MM.1S (cell line): ENCODE measurements around the gene KCNB1.

Experiments used
- EZH2 ChIP-seq: fragments of 300-600 bp; sonication (generic); optimal IDR thresholded peaks from 2 replicates; pipeline ENCODE3; 2017; ENCODE audit warnings: low read depth, mild to moderate bottlenecking, antibody characterized with exemption, low read length, mixed read lengths
- EZH2phosphoT487 ChIP-seq: fragments of 300-600 bp; sonication (generic); IDR thresholded peaks from 2 replicates; pipeline ENCODE4 v1.6.1; 2018; ENCODE audit warnings: antibody characterized with exemption, low read length
- TF ChIP-seq, protein P1 (sequence below): fragments of 300-600 bp; sonication (generic); IDR thresholded peaks from 2 replicates; pipeline ENCODE4 v1.5.1; 2016; ENCODE audit warnings: antibody characterized with exemption, low read length, mixed read lengths

DNA sequence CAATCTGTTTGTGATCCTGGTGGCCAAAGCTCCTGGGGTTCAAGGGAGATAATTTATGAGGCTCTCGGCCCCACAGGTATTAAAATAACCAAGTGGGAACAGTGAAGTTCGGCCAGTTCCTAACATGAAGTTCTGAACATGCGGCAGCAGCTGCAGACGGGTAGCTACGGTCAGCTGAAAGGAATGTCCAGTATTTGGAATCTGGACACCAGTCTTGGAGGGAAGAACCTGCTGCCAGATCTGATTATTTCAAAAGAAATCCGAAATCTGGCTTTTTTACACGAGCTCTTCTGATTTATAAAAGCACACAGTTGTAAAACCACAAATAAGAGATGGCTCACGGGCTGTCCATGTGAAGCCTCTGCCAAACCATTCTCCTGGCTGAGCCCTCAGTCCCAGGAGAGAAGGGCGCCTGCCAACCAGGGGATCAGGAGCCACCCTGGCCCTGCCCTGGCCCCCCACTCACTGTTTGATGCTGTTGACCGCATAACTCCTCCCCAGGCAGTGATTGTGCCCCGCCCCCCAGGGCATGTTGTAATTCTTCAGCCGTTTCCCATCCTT is 28.2 kb upstream of the KCNB1 start:
- TF ChIP-seq, protein P1, sequence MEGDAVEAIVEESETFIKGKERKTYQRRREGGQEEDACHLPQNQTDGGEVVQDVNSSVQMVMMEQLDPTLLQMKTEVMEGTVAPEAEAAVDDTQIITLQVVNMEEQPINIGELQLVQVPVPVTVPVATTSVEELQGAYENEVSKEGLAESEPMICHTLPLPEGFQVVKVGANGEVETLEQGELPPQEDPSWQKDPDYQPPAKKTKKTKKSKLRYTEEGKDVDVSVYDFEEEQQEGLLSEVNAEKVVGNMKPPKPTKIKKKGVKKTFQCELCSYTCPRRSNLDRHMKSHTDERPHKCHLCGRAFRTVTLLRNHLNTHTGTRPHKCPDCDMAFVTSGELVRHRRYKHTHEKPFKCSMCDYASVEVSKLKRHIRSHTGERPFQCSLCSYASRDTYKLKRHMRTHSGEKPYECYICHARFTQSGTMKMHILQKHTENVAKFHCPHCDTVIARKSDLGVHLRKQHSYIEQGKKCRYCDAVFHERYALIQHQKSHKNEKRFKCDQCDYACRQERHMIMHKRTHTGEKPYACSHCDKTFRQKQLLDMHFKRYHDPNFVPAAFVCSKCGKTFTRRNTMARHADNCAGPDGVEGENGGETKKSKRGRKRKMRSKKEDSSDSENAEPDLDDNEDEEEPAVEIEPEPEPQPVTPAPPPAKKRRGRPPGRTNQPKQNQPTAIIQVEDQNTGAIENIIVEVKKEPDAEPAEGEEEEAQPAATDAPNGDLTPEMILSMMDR, result no peak
- TF ChIP-seq EZH2 (no peak), EZH2phosphoT487 (no peak)
